ENCODE results near the gene DDX18.

DDX18 gene

DNA sequence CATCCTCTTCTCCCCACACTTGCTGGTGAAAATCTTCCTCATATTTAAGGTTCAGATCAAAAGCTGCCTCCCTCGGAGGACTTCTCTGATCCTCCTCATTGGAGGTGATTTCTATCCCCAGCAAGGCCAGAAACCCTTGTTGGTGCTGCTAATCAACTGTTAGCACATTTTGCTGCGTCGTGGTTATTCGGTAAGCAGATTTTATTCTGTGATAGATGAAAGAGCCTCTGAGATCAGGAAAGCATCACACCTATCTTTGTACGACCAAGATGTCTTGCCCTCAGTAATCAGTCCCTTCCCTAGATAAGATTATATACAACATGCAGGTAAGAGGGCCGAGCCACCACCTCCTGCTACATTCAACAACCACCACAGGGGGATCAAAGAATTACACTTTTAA lies 40.1 kb downstream of the DDX18 start:
- H3K4me3 ChIP-seq (ENCODE audit: insufficient read depth, low read depth, low read length, poor library complexity, severe bottlenecking) = no peak overlapping the region
- no peaks in the 10 kb centered on the region for H3K36me3 ChIP-seq (ENCODE audit: control insufficient read depth, insufficient read depth, low read length)
- H3K4me1 ChIP-seq (ENCODE audit: control insufficient read depth, insufficient read depth, low read length, poor library complexity, severe bottlenecking) = no peaks in the 10 kb centered on the region
- H3K27ac ChIP-seq (ENCODE audit: insufficient read depth, low read length, poor library complexity, severe bottlenecking) = no peak overlapping the region
- DNase-seq = no peak
- peaks cover 4% of the 10 kb centered on the region for H3K27me3 ChIP-seq (replicated peaks; ENCODE audit: control insufficient read depth, insufficient read depth, low read length, poor library complexity, severe bottlenecking)
- H3K9me3 ChIP-seq (ENCODE audit: control insufficient read depth, low read length) = no peaks in the 10 kb centered on the region

GRCh38 chr2:117855886-117856285 lies 41.4 kb downstream of the DDX18 start:
- H3K36me3 ChIP-seq (ENCODE audit: control insufficient read depth, insufficient read depth, low read length) = no peaks in the 10 kb centered on the region
- H3K27me3 ChIP-seq (replicated peaks; ENCODE audit: control insufficient read depth, insufficient read depth, low read length, poor library complexity, severe bottlenecking) = peaks cover 4% of the 10 kb centered on the region
- H3K9me3 ChIP-seq (ENCODE audit: control insufficient read depth, low read length) = no peaks in the 10 kb centered on the region
- no peak for DNase-seq
- H3K4me1 ChIP-seq (ENCODE audit: control insufficient read depth, insufficient read depth, low read length, poor library complexity, severe bottlenecking) = no peaks in the 10 kb centered on the region
- H3K4me3 ChIP-seq (ENCODE audit: insufficient read depth, low read depth, low read length, poor library complexity, severe bottlenecking) = no peak overlapping the region
- H3K27ac ChIP-seq (ENCODE audit: insufficient read depth, low read length, poor library complexity, severe bottlenecking) = no peak overlapping the region

DNA sequence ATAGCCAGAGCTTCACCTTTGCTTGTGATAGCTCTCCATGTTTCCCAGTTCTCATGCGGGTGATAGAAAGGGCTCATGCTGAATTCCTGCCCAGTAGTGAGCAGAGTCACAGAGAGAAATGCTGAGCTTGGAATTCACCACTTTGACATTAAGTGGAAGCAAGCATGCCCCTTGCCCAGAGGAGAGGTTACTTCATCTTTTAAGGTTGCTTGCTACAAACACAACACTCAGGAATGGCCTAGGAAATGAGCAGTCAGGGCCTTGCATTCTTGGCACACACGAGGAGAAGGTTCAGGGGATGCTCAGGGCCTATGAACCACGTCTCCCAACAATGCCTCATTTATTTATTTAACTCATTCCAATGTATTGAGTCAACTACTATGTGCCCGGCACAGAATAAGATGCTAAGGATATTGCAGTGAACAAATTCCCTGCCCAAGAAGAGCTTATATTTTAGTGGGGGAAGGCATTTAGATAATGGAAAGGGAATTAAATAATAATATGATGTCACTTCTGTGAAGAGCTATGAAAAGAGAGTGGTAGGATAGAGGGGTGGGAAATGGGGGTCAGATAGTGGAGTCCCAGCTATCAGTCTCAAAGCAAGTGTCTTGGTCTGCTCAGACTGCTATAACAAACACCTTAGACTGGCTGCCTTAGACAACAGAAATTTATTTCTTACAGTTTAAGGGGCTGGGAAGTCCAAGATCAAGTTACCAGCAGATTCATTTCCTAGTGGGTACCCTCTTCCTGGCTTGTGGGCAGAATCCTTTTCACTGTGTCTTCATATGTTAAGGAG lies 42.1 kb downstream of the DDX18 start:
- no peaks in the 10 kb centered on the region for H3K36me3 ChIP-seq (ENCODE audit: control insufficient read depth, insufficient read depth, low read length)
- H3K27me3 ChIP-seq (replicated peaks; ENCODE audit: control insufficient read depth, insufficient read depth, low read length, poor library complexity, severe bottlenecking) = peaks cover 4% of the 10 kb centered on the region
- DNase-seq = no peak
- H3K4me1 ChIP-seq (ENCODE audit: control insufficient read depth, insufficient read depth, low read length, poor library complexity, severe bottlenecking) = no peaks in the 10 kb centered on the region
- H3K27ac ChIP-seq (ENCODE audit: insufficient read depth, low read length, poor library complexity, severe bottlenecking) = no peak overlapping the region
- no peaks in the 10 kb centered on the region for H3K9me3 ChIP-seq (ENCODE audit: control insufficient read depth, low read length)
- H3K4me3 ChIP-seq (ENCODE audit: insufficient read depth, low read depth, low read length, poor library complexity, severe bottlenecking) = no peak overlapping the region

GRCh38 chr2:117858336-117858735 lies 43.8 kb downstream of the DDX18 start:
- H3K27me3 ChIP-seq (replicated peaks; ENCODE audit: control insufficient read depth, insufficient read depth, low read length, poor library complexity, severe bottlenecking) = no peaks in the 10 kb centered on the region
- no peak overlapping the region for H3K27ac ChIP-seq (ENCODE audit: insufficient read depth, low read length, poor library complexity, severe bottlenecking)
- DNase-seq = no peak
- no peak overlapping the region for H3K4me3 ChIP-seq (ENCODE audit: insufficient read depth, low read depth, low read length, poor library complexity, severe bottlenecking)
- H3K9me3 ChIP-seq (ENCODE audit: control insufficient read depth, low read length) = no peaks in the 10 kb centered on the region
- no peaks in the 10 kb centered on the region for H3K4me1 ChIP-seq (ENCODE audit: control insufficient read depth, insufficient read depth, low read length, poor library complexity, severe bottlenecking)
- H3K36me3 ChIP-seq (ENCODE audit: control insufficient read depth, insufficient read depth, low read length) = no peaks in the 10 kb centered on the region

DNA sequence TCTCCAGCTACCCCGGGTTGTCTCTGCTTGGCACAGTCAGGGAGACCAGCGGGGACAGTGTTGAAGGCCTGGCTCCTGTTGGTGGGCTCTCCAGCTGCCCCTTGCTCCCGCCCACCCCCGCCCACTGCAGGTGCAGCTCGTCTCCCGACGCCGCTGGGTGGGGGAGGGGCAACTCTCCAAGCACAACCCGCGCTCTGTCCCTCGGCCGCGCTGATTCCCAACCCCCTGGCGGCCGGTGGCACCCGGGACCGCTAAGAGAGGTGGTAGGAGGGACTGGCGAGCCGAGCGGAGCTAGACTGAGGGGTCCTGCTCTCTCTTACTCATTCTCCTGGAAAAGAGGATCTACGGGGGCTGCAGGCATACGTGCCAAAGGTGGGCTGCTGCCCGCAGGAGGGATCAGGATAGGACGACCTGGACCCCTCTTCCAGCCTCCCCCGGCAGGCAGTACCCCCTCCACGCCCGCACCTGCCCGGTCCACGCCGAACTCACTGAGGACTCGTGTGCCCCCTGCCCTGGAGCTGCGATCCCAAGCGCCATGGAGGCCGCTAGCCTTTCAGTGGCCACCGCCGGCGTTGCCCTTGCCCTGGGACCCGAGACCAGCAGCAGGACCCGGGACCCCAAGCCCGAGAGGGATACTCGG lies 44.5 kb downstream of the DDX18 start:
- Histone ChIP-seq H3K4me3 (ENCODE audit: insufficient read depth, low read depth, low read length, poor library complexity, severe bottlenecking) (no peak overlapping the region), H3K4me1 (ENCODE audit: control insufficient read depth, insufficient read depth, low read length, poor library complexity, severe bottlenecking) (no peaks in the 10 kb centered on the region), H3K36me3 (ENCODE audit: control insufficient read depth, insufficient read depth, low read length) (no peaks in the 10 kb centered on the region), H3K27me3 (replicated peaks; ENCODE audit: control insufficient read depth, insufficient read depth, low read length, poor library complexity, severe bottlenecking) (no peaks in the 10 kb centered on the region), H3K27ac (ENCODE audit: insufficient read depth, low read length, poor library complexity, severe bottlenecking) (no peak overlapping the region), H3K9me3 (ENCODE audit: control insufficient read depth, low read length) (no peaks in the 10 kb centered on the region)
- DNase-seq = no peak

GRCh38 chr2:117859532-117859911 lies 45.0 kb downstream of the DDX18 start:
- Histone ChIP-seq H3K27ac (ENCODE audit: insufficient read depth, low read length, poor library complexity, severe bottlenecking) (no peak overlapping the region), H3K4me3 (ENCODE audit: insufficient read depth, low read depth, low read length, poor library complexity, severe bottlenecking) (no peak overlapping the region), H3K4me1 (ENCODE audit: control insufficient read depth, insufficient read depth, low read length, poor library complexity, severe bottlenecking) (no peaks in the 10 kb centered on the region), H3K9me3 (ENCODE audit: control insufficient read depth, low read length) (no peaks in the 10 kb centered on the region), H3K27me3 (replicated peaks; ENCODE audit: control insufficient read depth, insufficient read depth, low read length, poor library complexity, severe bottlenecking) (no peaks in the 10 kb centered on the region), H3K36me3 (ENCODE audit: control insufficient read depth, insufficient read depth, low read length) (no peaks in the 10 kb centered on the region)
- no peak for DNase-seq

DNA sequence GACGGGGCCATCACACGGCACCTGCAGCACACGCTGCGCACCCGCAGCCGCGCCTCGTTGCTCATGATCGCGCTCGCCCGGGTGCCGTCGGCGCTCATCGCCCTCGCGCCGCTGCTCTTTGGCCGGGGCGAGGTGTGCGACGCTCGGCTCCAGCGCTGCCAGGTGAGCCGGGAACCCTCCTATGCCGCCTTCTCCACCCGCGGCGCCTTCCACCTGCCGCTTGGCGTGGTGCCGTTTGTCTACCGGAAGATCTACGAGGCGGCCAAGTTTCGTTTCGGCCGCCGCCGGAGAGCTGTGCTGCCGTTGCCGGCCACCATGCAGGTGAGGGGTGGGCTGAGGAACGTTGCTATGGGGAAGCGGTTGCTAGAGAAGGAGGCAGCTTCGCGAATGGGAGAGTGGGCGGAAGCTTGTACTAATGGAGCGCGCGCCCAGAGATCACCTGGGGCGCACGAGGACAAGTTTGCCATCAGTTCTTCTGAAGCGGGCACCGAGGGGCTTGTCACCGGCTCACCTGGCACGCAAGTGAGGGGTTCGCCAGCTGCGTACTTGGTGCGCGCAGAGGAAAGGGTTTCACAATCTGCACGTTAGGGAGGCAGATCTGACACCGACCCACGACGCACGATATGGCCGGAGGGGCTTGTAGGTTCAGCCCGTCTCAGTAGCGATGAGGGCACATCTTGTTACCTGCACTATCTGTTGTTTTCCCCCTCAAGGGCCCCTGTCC lies 45.6 kb downstream of the DDX18 start:
- Histone ChIP-seq H3K4me1 (ENCODE audit: control insufficient read depth, insufficient read depth, low read length, poor library complexity, severe bottlenecking) (no peaks in the 10 kb centered on the region), H3K4me3 (ENCODE audit: insufficient read depth, low read depth, low read length, poor library complexity, severe bottlenecking) (no peak overlapping the region), H3K27ac (ENCODE audit: insufficient read depth, low read length, poor library complexity, severe bottlenecking) (no peak overlapping the region), H3K36me3 (ENCODE audit: control insufficient read depth, insufficient read depth, low read length) (no peaks in the 10 kb centered on the region), H3K27me3 (replicated peaks; ENCODE audit: control insufficient read depth, insufficient read depth, low read length, poor library complexity, severe bottlenecking) (no peaks in the 10 kb centered on the region), H3K9me3 (ENCODE audit: control insufficient read depth, low read length) (no peaks in the 10 kb centered on the region)
- DNase-seq = no peak

DNA sequence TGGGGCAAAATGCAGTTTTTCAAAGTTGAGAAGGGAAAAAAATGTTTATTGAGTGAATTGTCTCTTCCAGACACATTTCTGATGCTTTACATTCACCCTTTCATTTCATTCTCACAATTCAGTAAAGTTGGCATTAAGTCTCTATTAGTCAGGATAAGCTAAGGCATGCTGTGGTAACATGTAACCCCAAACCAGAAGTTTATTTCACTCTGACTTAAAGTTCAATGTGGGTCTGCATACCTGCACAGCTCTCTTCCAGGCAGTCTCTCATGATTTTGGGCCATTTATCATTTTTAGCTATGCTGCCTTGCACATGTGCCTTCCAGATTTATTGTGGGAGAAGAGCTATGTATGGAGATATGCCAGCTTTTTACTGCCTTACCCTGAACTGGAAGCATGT lies 48.0 kb downstream of the DDX18 start:
- no peaks in the 10 kb centered on the region for H3K27me3 ChIP-seq (replicated peaks; ENCODE audit: control insufficient read depth, insufficient read depth, low read length, poor library complexity, severe bottlenecking)
- no peak for DNase-seq
- H3K27ac ChIP-seq (ENCODE audit: insufficient read depth, low read length, poor library complexity, severe bottlenecking) = no peak overlapping the region
- no peaks in the 10 kb centered on the region for H3K36me3 ChIP-seq (ENCODE audit: control insufficient read depth, insufficient read depth, low read length)
- H3K9me3 ChIP-seq (ENCODE audit: control insufficient read depth, low read length) = no peaks in the 10 kb centered on the region
- H3K4me3 ChIP-seq (ENCODE audit: insufficient read depth, low read depth, low read length, poor library complexity, severe bottlenecking) = no peak overlapping the region
- H3K4me1 ChIP-seq (ENCODE audit: control insufficient read depth, insufficient read depth, low read length, poor library complexity, severe bottlenecking) = no peaks in the 10 kb centered on the region

GRCh38 chr2:117875786-117876185 lies 61.3 kb downstream of the DDX18 start:
- H3K27me3 ChIP-seq (replicated peaks; ENCODE audit: control insufficient read depth, insufficient read depth, low read length, poor library complexity, severe bottlenecking) = no peaks in the 10 kb centered on the region
- no peaks in the 10 kb centered on the region for H3K4me1 ChIP-seq (ENCODE audit: control insufficient read depth, insufficient read depth, low read length, poor library complexity, severe bottlenecking)
- H3K36me3 ChIP-seq (ENCODE audit: control insufficient read depth, insufficient read depth, low read length) = no peaks in the 10 kb centered on the region
- DNase-seq = no peak
- no peaks in the 10 kb centered on the region for H3K9me3 ChIP-seq (ENCODE audit: control insufficient read depth, low read length)
- no peak overlapping the region for H3K27ac ChIP-seq (ENCODE audit: insufficient read depth, low read length, poor library complexity, severe bottlenecking)
- H3K4me3 ChIP-seq (ENCODE audit: insufficient read depth, low read depth, low read length, poor library complexity, severe bottlenecking) = no peak overlapping the region

DNA sequence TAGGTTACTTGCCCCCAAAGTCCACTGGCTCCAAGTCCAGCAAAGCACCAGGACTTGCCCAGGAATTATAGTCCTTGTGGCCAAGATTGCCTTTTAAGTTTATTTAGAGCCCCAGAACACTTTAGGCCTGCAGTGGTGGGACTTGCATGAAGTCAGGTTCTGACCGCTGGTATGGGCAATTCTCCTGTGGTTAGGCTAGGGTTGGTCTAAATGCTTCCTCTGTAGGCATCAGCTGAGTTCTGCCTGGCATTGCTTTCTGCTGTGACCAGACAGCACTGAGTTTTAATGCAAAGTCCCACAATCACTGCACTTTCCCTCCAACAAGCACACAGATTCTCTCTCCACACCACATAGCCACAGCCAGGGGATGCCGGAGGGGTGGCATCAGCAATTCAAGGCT lies 64.5 kb downstream of the DDX18 start:
- no peaks in the 10 kb centered on the region for H3K27me3 ChIP-seq (replicated peaks; ENCODE audit: control insufficient read depth, insufficient read depth, low read length, poor library complexity, severe bottlenecking)
- DNase-seq = no peak
- no peak overlapping the region for H3K4me3 ChIP-seq (ENCODE audit: insufficient read depth, low read depth, low read length, poor library complexity, severe bottlenecking)
- H3K27ac ChIP-seq (ENCODE audit: insufficient read depth, low read length, poor library complexity, severe bottlenecking) = no peak overlapping the region
- no peaks in the 10 kb centered on the region for H3K9me3 ChIP-seq (ENCODE audit: control insufficient read depth, low read length)
- H3K36me3 ChIP-seq (ENCODE audit: control insufficient read depth, insufficient read depth, low read length) = no peaks in the 10 kb centered on the region
- no peaks in the 10 kb centered on the region for H3K4me1 ChIP-seq (ENCODE audit: control insufficient read depth, insufficient read depth, low read length, poor library complexity, severe bottlenecking)
